HCT116 (cell line): ENCODE results near the gene BRIP1. TPM values are rescaled to one million over a fixed set of nuclear protein-coding genes. Genes with fewer than 3 reads are reported as not detected.

Source experiments
- ATAC-seq: fragments of 200-7000 bp; cut with Tn5 transposase; 2 replicates; pipeline ENCODE4 v1.9.1; 2020; ENCODE audit warnings: mild to moderate bottlenecking, moderate library complexity
- BruUV-seq: library from RNA; stranded (reverse); fragments of 400-500 nt; replicated peaks from 2 replicates; lab custom pipeline; 2021; lab: Mats Ljungman, UMichigan
- CTCF ChIA-PET: fragments of 300-600 bp; sonication (Branson Sonifier 250); formaldehyde crosslinking; loops from one replicate; lab custom pipeline; 2021; ENCODE audit warnings: antibody characterized with exemption; lab: Charles Lee
- POLR2A ChIA-PET: fragments of 300-600, 350-600 bp; sonication (Branson Sonifier 250); formaldehyde crosslinking; loops from one replicate; lab custom pipeline; 2021; ENCODE audit warnings: antibody characterized with exemption; lab: Charles Lee
- RAD21 ChIA-PET, 2 experiments: fragments of 300-600 bp; sonication (Branson Sonifier 250); formaldehyde crosslinking; loops; one replicate each; lab custom pipeline; 2023; ENCODE audit warnings: low total read pairs in 2 of 2; ENCODE audit not compliant: uncharacterized antibody in 2 of 2, unreplicated experiment in 2 of 2, low non-redundant PET in 1 of 2; lab: Charles Lee
- DNase-seq: peaks from one replicate; pipeline ENCODE4 v3.0.0-alpha.2; 2010; ENCODE audit warnings: low read depth, low spot score
- H2AFZ ChIP-seq: fragments of 200-600 bp; shearing (Covaris generic), sonication (generic); 2 replicates; pipeline ENCODE4 v1.6.1; 2017; ENCODE audit warnings: low read depth, mixed run types, mixed read lengths, antibody characterized with exemption, low read length; ENCODE audit not compliant: poor library complexity, severe bottlenecking
- H3K27ac ChIP-seq: 2 replicates; pipeline ENCODE4 v1.5.1; 2012; ENCODE audit warnings: low read depth, low read length
- H3K27me3 ChIP-seq: fragments of 200-600 bp; sonication (generic); 2 replicates; pipeline ENCODE4 v1.6.1; 2016; ENCODE audit warnings: mixed run types, low read length, mixed read lengths; ENCODE audit not compliant: insufficient read depth
- H3K36me3 ChIP-seq, 2 experiments: fragments of 200-500 bp in 1 of 2; fragments of 200-600 bp in 1 of 2; sonication (Bioruptor generic) in 1 of 2; sonication (generic) in 1 of 2; 2 replicates each; pipeline versions ENCODE4 v1.5.1 to v1.6.1; 2014 to 2016; ENCODE audit warnings: low read length in 2 of 2, inconsistent platforms in 1 of 2, mixed read lengths in 1 of 2, mixed run types in 1 of 2; ENCODE audit not compliant: insufficient read depth in 2 of 2, control insufficient read depth in 1 of 2
- H3K4me1 ChIP-seq, 2 experiments: fragments of 200-600 bp in 1 of 2; sonication (generic) in 1 of 2; 2 replicates each; pipeline versions ENCODE4 v1.5.1 to v1.6.1; 2012 to 2017; ENCODE audit warnings: low read length in 2 of 2, inconsistent platforms in 1 of 2, mild to moderate bottlenecking in 1 of 2, mixed read lengths in 1 of 2, mixed run types in 1 of 2, moderate library complexity in 1 of 2; ENCODE audit not compliant: insufficient read depth in 2 of 2, control insufficient read depth in 1 of 2
- H3K4me2 ChIP-seq: fragments of 200-600 bp; sonication (generic); 2 replicates; pipeline ENCODE4 v1.6.1; 2017; ENCODE audit warnings: mixed run types, low read length, mixed read lengths
- H3K4me3 ChIP-seq, 2 experiments: fragments of 200-600 bp in 1 of 2; sonication (generic) in 1 of 2; replicated peaks in 1 of 2; 2 replicates each; pipeline ENCODE4 v1.5.1; 2011 to 2016; ENCODE audit warnings: low read length in 2 of 2, control low read depth in 1 of 2, low read depth in 1 of 2, mild to moderate bottlenecking in 1 of 2, mixed read lengths in 1 of 2, mixed run types in 1 of 2
- H3K79me2 ChIP-seq: fragments of 200-600 bp; sonication (generic); 2 replicates; pipeline ENCODE4 v1.6.1; 2017; ENCODE audit warnings: mild to moderate bottlenecking, mixed run types, low read length, moderate library complexity, mixed read lengths; ENCODE audit not compliant: insufficient read depth
- H3K9ac ChIP-seq: fragments of 200-600 bp; sonication (generic); 2 replicates; pipeline ENCODE4 v1.6.1; 2016; ENCODE audit warnings: low read length, mixed read lengths
- H3K9me2 ChIP-seq: fragments of 200-600 bp; sonication (generic), shearing (Covaris generic); 2 replicates; pipeline ENCODE4 v1.6.1; 2017; ENCODE audit warnings: mixed run types, mild to moderate bottlenecking, moderate library complexity; ENCODE audit not compliant: insufficient read depth
- H3K9me3 ChIP-seq, 2 experiments: fragments of 200-500 bp in 1 of 2; fragments of 200-600 bp in 1 of 2; sonication (Bioruptor generic) in 1 of 2; sonication (generic) in 1 of 2; 2 replicates each; pipeline ENCODE4 v1.6.1; 2014 to 2017; ENCODE audit warnings: low read length in 2 of 2, mixed read lengths in 2 of 2, inconsistent platforms in 1 of 2, low read depth in 1 of 2, mild to moderate bottlenecking in 1 of 2, mixed run types in 1 of 2, moderate library complexity in 1 of 2; ENCODE audit not compliant: control insufficient read depth in 1 of 2, insufficient read depth in 1 of 2
- H4K20me1 ChIP-seq: fragments of 200-600 bp; sonication (generic), shearing (Covaris generic); 2 replicates; pipeline ENCODE4 v1.6.1; 2017; ENCODE audit warnings: mixed run types, mild to moderate bottlenecking, moderate library complexity; ENCODE audit not compliant: insufficient read depth
- CBX3 ChIP-seq: IDR thresholded peaks from 2 replicates; pipeline ENCODE4 v1.6.1; 2012; ENCODE audit warnings: low read depth
- EGR1 ChIP-seq: IDR thresholded peaks from 2 replicates; pipeline ENCODE4 v1.6.1; 2012; ENCODE audit warnings: low read depth
- EZH2phosphoT487 ChIP-seq: fragments of 200-600 bp; IDR thresholded peaks from 2 replicates; pipeline ENCODE4 v1.6.1; 2018; ENCODE audit warnings: antibody characterized with exemption, borderline replicate concordance
- JUND ChIP-seq: IDR thresholded peaks from 2 replicates; pipeline ENCODE4 v1.6.1; 2012
- REST ChIP-seq: IDR thresholded peaks from 2 replicates; pipeline ENCODE4 v1.6.1; 2012; ENCODE audit warnings: low read depth
- SP1 ChIP-seq: IDR thresholded peaks from 2 replicates; pipeline ENCODE4 v1.6.1; 2012; ENCODE audit warnings: low read depth
- YY1 ChIP-seq: IDR thresholded peaks from 2 replicates; pipeline ENCODE4 v1.6.1; 2011; ENCODE audit warnings: low read length, low read depth, moderate library complexity, mild to moderate bottlenecking; ENCODE audit not compliant: insufficient replicate concordance; ENCODE audit errors: extremely low read depth
- ZFX ChIP-seq: fragments of 450-650 bp; IDR thresholded peaks from 2 replicates; pipeline ENCODE4 v1.6.1; 2017
- ZNF274 ChIP-seq: fragments of 200-500 bp; sonication (Bioruptor generic); IDR thresholded peaks from 2 replicates; pipeline ENCODE4 v1.6.1; 2014; ENCODE audit warnings: mild to moderate bottlenecking, low read depth, low read length, inconsistent platforms
- intact Hi-C: fragments of 100-400 bp; cut with micrococcal nuclease; formaldehyde crosslinking; loops from 2 replicates; pipeline ENCODE4 v1.10.0; 2022
- total RNA-seq: library from RNA; stranded (reverse); gene quantifications from one replicate; pipeline ENCODE4 v1.2.1, GENCODE V29; 2021; ENCODE audit not compliant: unreplicated experiment

Gene BRIP1
- total RNA-seq, 1 experiment from 2014 or later, result 22.2 TPM

- no peak overlapping the region for H3K9ac ChIP-seq
- H3K4me1 ChIP-seq, result no peaks in the 10 kb centered on the region
- BruUV-seq, result no TSS peak
- intact Hi-C loops, result no loop called here
- peaks cover 0 to 27% of the 10 kb centered on the region in 2 experiments; a peak in 2 of 4 replicates for H3K36me3 ChIP-seq
- no peak overlapping the region for H3K4me2 ChIP-seq
- no peaks in the 10 kb centered on the region for H3K9me2 ChIP-seq
- no peak overlapping the region for H2AFZ ChIP-seq
- H4K20me1 ChIP-seq, result no peaks in the 10 kb centered on the region
- ChIA-PET RAD21 (no interaction called here), CTCF (no interaction called here), POLR2A (no interaction called here)
- H3K79me2 ChIP-seq, result no peaks in the 10 kb centered on the region
- H3K27ac ChIP-seq, result no peak overlapping the region
- TF ChIP-seq EGR1 (no peak), ZNF274 (no peak), SP1 (no peak), EZH2phosphoT487 (no peak), ZFX (no peak), JUND (no peak), CBX3 (no peak), REST (no peak), YY1 (no peak)
- H3K9me3 ChIP-seq, result peaks cover 14% of the 10 kb centered on the region in 2 experiments; a peak in 3 of 4 replicates
- DNase-seq (no peak), ATAC-seq (no peak)
- H3K27me3 ChIP-seq, result no peaks in the 10 kb centered on the region
- H3K4me3 ChIP-seq, result no peak overlapping the region
Measured at GRCh38 chr17:61770043-61770442, 93.3 kb downstream of the BRIP1 start.
